Adipocyte (in vitro differentiated cells): ENCODE results near the gene NDUFA6.
"Not testable (repeated sequence)": the region's sequence is repeated elsewhere in the genome, so short reads cannot be mapped to it uniquely, and the experiment has no call there.

Experiments
- DNase-seq: peaks from one replicate; pipeline ENCODE4 v3.0.0-alpha.2; 2015; ENCODE audit warnings: low read depth
- H3K27me3 ChIP-seq: replicated peaks from 2 replicates; pipeline ENCODE4 v1.7.0; 2013; ENCODE audit warnings: mild to moderate bottlenecking, low read length, moderate library complexity; ENCODE audit not compliant: control insufficient read depth, insufficient read depth
- H3K36me3 ChIP-seq: 2 replicates; pipeline ENCODE4 v1.7.0; 2013; ENCODE audit warnings: low read length, mild to moderate bottlenecking, moderate library complexity; ENCODE audit not compliant: control insufficient read depth, insufficient read depth, severe bottlenecking
- H3K4me1 ChIP-seq: 2 replicates; pipeline ENCODE4 v1.7.0; 2013; ENCODE audit warnings: mild to moderate bottlenecking, low read length, moderate library complexity; ENCODE audit not compliant: control insufficient read depth, insufficient read depth
- H3K4me3 ChIP-seq: 2 replicates; pipeline ENCODE4 v1.7.0; 2013; ENCODE audit warnings: mild to moderate bottlenecking, low read length, moderate library complexity
- H3K9ac ChIP-seq: 2 replicates; pipeline ENCODE4 v1.7.0; 2013; ENCODE audit warnings: mild to moderate bottlenecking, low read length, moderate library complexity
- H3K9me3 ChIP-seq: 2 replicates; pipeline ENCODE4 v1.7.0; 2013; ENCODE audit warnings: mild to moderate bottlenecking, low read length, moderate library complexity; ENCODE audit not compliant: control insufficient read depth

The NDUFA6 gene

GRCh38 chr22:42108848-42109247, 18.3 kb upstream of the NDUFA6 start:
- no peak for DNase-seq
- H3K4me3 ChIP-seq, result no peak overlapping the region
- H3K9me3 ChIP-seq, result peaks cover 14% of the 10 kb centered on the region
- no peaks in the 10 kb centered on the region for H3K27me3 ChIP-seq
- H3K4me1 ChIP-seq, result no peaks in the 10 kb centered on the region
- no peak overlapping the region for H3K9ac ChIP-seq
- H3K36me3 ChIP-seq, result no peaks in the 10 kb centered on the region

- H3K4me1 ChIP-seq, H3K27me3 ChIP-seq, H3K9ac ChIP-seq, DNase-seq, H3K36me3 ChIP-seq: not testable (repeated sequence)
- H3K9me3 ChIP-seq, result peaks cover 31% of the 10 kb centered on the region
- H3K4me3 ChIP-seq, result peak overlapping the region; percentile 44
Measured at GRCh38 chr22:42104332-42104860, 13.8 kb upstream of the NDUFA6 start.

- Histone ChIP-seq H3K9ac (no peak overlapping the region), H3K4me1 (no peaks in the 10 kb centered on the region), H3K9me3 (peaks cover 31% of the 10 kb centered on the region), H3K4me3 (no peak overlapping the region), H3K36me3 (no peaks in the 10 kb centered on the region), H3K27me3 (no peaks in the 10 kb centered on the region)
- no peak for DNase-seq
Measured at GRCh38 chr22:42101199-42101598, 10.6 kb upstream of the NDUFA6 start.

- Histone ChIP-seq H3K36me3 (peaks cover 9% of the 10 kb centered on the region), H3K4me1 (peaks cover 14% of the 10 kb centered on the region), H3K9me3 (no peaks in the 10 kb centered on the region), H3K27me3 (no peaks in the 10 kb centered on the region), H3K4me3 (peak overlapping the region; percentile 96), H3K9ac (peak overlapping the region; percentile 74)
- no peak for DNase-seq
Measured at GRCh38 chr22:42091455-42091782, 847 bp upstream of the NDUFA6 start.

- Histone ChIP-seq H3K9me3 (no peaks in the 10 kb centered on the region), H3K4me3 (no peak overlapping the region), H3K36me3 (peaks cover 43% of the 10 kb centered on the region), H3K9ac (no peak overlapping the region), H3K27me3 (no peaks in the 10 kb centered on the region), H3K4me1 (peaks cover 9% of the 10 kb centered on the region)
- DNase-seq, result no peak
Measured at GRCh38 chr22:42086051-42086450, 4.5 kb downstream of the NDUFA6 start.

GRCh38 chr22:42084874-42085273, 5.7 kb downstream of the NDUFA6 start:
- Histone ChIP-seq H3K27me3 (no peaks in the 10 kb centered on the region), H3K36me3 (peaks cover 43% of the 10 kb centered on the region), H3K9ac (no peak overlapping the region), H3K4me3 (no peak overlapping the region), H3K9me3 (no peaks in the 10 kb centered on the region), H3K4me1 (peaks cover 14% of the 10 kb centered on the region)
- no peak for DNase-seq

GRCh38 chr22:42083119-42083518, 7.5 kb downstream of the NDUFA6 start:
- Histone ChIP-seq H3K9me3 (no peaks in the 10 kb centered on the region), H3K27me3 (no peaks in the 10 kb centered on the region), H3K36me3 (peaks cover 43% of the 10 kb centered on the region), H3K4me3 (no peak overlapping the region), H3K9ac (no peak overlapping the region), H3K4me1 (peaks cover 16% of the 10 kb centered on the region)
- no peak for DNase-seq

- Histone ChIP-seq H3K4me1 (peaks cover 23% of the 10 kb centered on the region), H3K9ac (peak overlapping the region; percentile 94), H3K27me3 (no peaks in the 10 kb centered on the region), H3K9me3 (no peaks in the 10 kb centered on the region), H3K4me3 (peak overlapping the region; percentile 90), H3K36me3 (peaks cover 34% of the 10 kb centered on the region)
- DNase-seq, result peak; percentile 72
Measured at GRCh38 chr22:42080287-42080686, 10.3 kb downstream of the NDUFA6 start.

- Histone ChIP-seq H3K9me3 (no peaks in the 10 kb centered on the region), H3K4me1 (peaks cover 28% of the 10 kb centered on the region), H3K9ac (peak within 1 kb of the TSS; percentile 94), H3K27me3 (no peaks in the 10 kb centered on the region), H3K4me3 (peak within 1 kb of the TSS; percentile 90), H3K36me3 (peaks cover 27% of the 10 kb centered on the region)
- DNase-seq, result peak; percentile 100
Measured at GRCh38 chr22:42079319-42080251, 11.0 kb downstream of the NDUFA6 start, which contains the start of gene SMDT1. Gene SMDT1, plus strand, starts transcription at chr22:42079700. Its CDS starts 69 bp downstream, at chr22:42079769.

- Histone ChIP-seq H3K36me3 (peaks cover 20% of the 10 kb centered on the region), H3K27me3 (no peaks in the 10 kb centered on the region), H3K9me3 (no peaks in the 10 kb centered on the region), H3K9ac (peak overlapping the region; percentile 94), H3K4me3 (peak overlapping the region; percentile 90), H3K4me1 (peaks cover 32% of the 10 kb centered on the region)
- peak; percentile 25 for DNase-seq
Measured at GRCh38 chr22:42078469-42079318, 11.9 kb downstream of the NDUFA6 start.
